Measurements from ENCODE around the gene ARMH2. TPM values are rescaled to one million over a fixed set of nuclear protein-coding genes. Genes with fewer than 3 reads are reported as not detected.

The ARMH2 gene
- total RNA-seq, 1 donor from 2014 or later = not detected

- DNase-seq (ENCODE audit: extremely low read depth, low read depth, low spot score) = no peak
Measured at GRCh38 chr6:24821860-24822444, 23.2 kb upstream of the ARMH2 start.

DNA sequence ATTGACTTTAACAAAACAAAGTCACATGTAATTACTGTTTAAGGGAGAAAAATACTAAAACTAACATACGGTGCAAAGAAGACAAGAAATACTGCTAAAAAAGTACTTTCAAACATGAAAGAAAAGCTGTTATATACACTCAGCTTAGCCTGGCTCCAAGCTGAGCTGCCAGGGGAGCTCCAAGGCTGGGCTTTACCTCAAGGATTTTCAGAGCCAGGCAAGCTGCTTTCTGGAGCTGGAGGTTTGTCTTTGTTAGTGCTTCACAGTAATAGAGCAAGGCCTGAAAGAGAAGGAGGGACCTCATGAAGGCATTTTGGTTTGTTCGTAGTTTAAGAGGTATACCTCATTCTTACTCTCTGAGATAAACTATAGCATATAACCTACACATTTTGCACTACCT is 19.6 kb upstream of the ARMH2 start:
- no peak for DNase-seq (ENCODE audit: extremely low read depth, low read depth, low spot score)

GRCh38 chr6:24809728-24810127 is 11.0 kb upstream of the ARMH2 start:
- no peak for DNase-seq (ENCODE audit: extremely low read depth, low read depth, low spot score)

DNA sequence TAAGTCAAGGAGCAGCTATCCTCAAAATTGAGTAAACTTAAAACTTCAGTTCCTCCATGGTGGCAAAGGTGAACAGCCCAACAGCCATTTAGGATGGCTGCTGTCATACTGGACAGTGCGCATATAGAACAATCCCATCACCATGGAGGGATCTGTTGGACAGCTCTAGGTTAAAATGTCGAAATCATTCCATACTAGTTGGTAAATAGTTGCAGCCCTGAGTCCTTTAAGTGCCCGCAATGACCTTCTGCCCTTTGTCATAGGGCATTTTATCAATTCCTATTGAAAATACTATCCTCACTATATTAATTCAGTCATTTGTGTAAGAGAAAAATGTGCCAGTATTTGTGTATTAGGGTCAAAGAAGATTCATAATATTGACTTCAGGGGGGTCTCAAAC is 8.9 kb upstream of the ARMH2 start:
- DNase-seq (ENCODE audit: extremely low read depth, low read depth, low spot score) = no peak

- no peak for DNase-seq (ENCODE audit: extremely low read depth, low read depth, low spot score)
Measured at GRCh38 chr6:24802271-24803059, 3.7 kb upstream of the ARMH2 start.

GRCh38 chr6:24799541-24799915 is 811 bp upstream of the ARMH2 start:
- DNase-seq (ENCODE audit: extremely low read depth, low read depth, low spot score) = no peak

DNA sequence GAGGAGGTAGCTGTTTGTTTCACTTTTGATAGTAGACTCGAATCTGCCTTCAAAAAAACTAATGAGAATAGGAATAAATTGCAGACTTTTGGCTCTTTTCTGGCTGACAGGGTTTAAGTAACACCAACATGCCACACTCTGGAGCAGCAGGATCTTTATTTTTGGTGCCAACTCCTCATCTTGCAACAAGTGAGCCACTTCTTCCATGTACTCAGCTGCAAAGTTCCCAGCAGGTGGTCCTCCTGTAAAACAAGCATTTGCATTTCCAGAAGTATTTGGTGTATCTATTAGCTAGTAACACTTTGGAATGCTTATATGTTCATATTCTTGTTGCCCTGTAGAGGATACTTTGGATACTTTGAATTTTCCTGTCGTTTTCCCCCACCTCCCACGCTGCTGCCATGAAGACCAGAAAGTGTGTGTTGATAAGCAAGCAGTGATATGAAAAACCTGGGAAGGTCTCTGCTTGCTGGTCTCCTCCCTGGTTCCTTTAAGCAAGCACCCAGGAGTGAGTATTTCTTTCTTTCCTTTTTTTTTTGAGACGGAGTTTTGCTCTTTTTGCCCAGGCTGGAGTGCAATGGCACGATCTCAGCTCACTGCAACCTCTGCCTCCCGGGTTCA is 1.0 kb downstream of the ARMH2 start:
- DNase-seq (ENCODE audit: extremely low read depth, low read depth, low spot score) = no peak

- DNase-seq (ENCODE audit: extremely low read depth, low read depth, low spot score) = no peak
Measured at GRCh38 chr6:24796616-24797290, 2.0 kb downstream of the ARMH2 start.

DNA sequence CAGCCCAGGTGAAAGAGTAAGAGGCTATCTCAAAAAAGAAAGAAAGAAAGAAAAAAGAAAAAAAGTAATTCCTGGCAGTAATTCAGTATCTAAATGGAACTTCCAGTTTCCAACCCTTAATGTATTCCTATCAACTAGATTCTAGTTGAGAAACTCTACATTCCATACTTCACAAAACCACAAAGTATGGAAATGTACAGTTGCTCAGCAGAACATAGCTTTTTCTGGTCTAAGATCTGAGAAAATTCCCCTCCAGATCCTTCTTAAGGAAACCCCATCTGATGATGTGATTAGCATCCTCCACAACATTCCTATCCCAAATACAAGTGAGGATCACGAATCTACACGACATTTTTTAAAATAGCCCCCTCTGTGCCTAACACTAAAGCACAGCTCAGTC is 3.6 kb downstream of the ARMH2 start:
- no peak for DNase-seq (ENCODE audit: extremely low read depth, low read depth, low spot score)

GRCh38 chr6:24788031-24788665 is 10.6 kb downstream of the ARMH2 start:
- no peak for DNase-seq (ENCODE audit: extremely low read depth, low read depth, low spot score)

DNA sequence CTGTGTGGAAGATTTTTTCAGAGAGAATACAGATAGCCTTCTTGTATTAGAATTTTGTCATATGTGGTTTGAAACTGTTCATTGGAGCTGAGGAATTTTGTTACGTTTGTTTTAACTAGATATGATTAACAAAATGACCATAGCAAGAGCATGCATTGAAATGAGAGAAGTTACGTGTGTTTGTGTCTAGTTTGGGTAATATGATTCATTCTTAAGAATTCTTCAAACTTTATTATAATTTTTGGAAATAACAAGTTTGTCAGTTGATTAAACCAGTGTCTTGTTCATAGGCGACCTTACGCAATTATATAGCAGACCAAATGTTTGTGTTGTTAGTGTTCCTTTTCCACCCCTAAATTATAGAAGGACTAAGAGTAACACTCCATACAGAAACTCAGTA is 18.5 kb downstream of the ARMH2 start:
- no peak for DNase-seq (ENCODE audit: extremely low read depth, low read depth, low spot score)

- no peak for DNase-seq (ENCODE audit: extremely low read depth, low read depth, low spot score)
Measured at GRCh38 chr6:24779416-24780016, 19.2 kb downstream of the ARMH2 start.

- DNase-seq (ENCODE audit: extremely low read depth, low read depth, low spot score) = no peak
Measured at GRCh38 chr6:24778878-24779277, 19.8 kb downstream of the ARMH2 start.

- DNase-seq (ENCODE audit: extremely low read depth, low read depth, low spot score) = no peak
Measured at GRCh38 chr6:24778121-24778520, 20.6 kb downstream of the ARMH2 start.

DNA sequence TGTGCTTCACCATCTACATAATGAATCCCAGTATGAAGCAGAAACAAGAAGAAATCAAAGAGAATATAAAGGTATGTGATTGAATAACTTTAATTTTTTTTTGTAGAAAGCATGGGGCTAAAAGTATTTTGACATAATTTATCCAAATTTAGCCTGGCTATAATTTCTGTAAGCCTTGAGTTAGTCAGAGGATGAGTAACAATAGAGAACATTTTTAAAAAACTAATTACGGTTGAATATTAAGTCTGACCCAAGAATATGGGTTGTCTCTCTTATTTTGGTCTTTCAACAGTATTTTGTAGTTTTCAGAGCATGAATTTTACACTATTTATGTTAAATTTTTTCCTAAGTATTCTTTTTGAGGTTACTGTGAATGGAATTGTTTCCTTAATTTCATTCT is 21.5 kb downstream of the ARMH2 start:
- DNase-seq (ENCODE audit: extremely low read depth, low read depth, low spot score) = no peak

- DNase-seq (ENCODE audit: extremely low read depth, low read depth, low spot score) = no peak
Measured at GRCh38 chr6:24775520-24776058, 23.1 kb downstream of the ARMH2 start.

- peak; percentile 57 for DNase-seq (ENCODE audit: extremely low read depth, low read depth, low spot score)
Measured at GRCh38 chr6:24774696-24775519, 23.8 kb downstream of the ARMH2 start, which contains the start of gene GMNN. TSS of gene GMNN (plus strand) at chr6:24774937. CDS start at chr6:24777247, 2,310 bp downstream.

DNA sequence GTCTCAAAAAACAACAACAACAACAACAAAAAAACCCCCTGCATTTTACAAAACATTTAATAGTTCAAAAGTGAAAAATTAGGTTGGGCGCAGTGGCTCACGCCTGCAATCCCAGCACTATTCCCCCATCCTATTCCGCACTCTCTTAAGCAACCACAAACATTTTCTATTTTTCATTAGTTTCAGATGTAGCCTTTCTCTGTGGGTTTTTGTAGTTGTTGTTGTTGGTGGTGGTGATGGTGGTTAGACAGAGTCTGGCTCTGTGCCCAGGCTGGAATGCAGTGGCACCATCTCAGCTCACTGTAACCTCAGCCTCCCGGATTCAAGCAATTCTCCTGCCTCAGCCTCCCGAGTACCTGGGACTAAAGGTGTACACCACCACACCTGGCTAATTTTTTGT is 30.4 kb downstream of the ARMH2 start:
- DNase-seq (ENCODE audit: extremely low read depth, low read depth, low spot score) = no peak

- DNase-seq (ENCODE audit: extremely low read depth, low read depth, low spot score) = no peak
Measured at GRCh38 chr6:24766680-24767462, 31.8 kb downstream of the ARMH2 start.

Data from glomerular endothelial cell (primary cell).